ENCODE results near the gene SLC6A11. TPM values are rescaled to one million over a fixed set of nuclear protein-coding genes. Genes with fewer than 3 reads are reported as not detected.

The SLC6A11 gene
- total RNA-seq, 1 donor from 2014 or later, result 0.25 TPM

GRCh38 chr3:10780243-10780642 is 35.8 kb upstream of the SLC6A11 start:
- TF ChIP-seq POLR2AphosphoS5 (IDR thresholded peaks at IDR 0.05; ENCODE audit: insufficient read depth in 1 of 2, low read depth in 1 of 2) (no peak), CTCF (IDR thresholded peaks at IDR 0.05) (no peak), POLR2A (IDR thresholded peaks at IDR 0.05) (no peak)
- H3K27me3 ChIP-seq, result no peaks in the 10 kb centered on the region
- DNase-seq (ENCODE audit: extremely low spot score in 2 of 2), result no peak
- no peak overlapping the region for H3K27ac ChIP-seq
- no peaks in the 10 kb centered on the region for H3K4me1 ChIP-seq
- H3K4me3 ChIP-seq, result no peak overlapping the region
- H3K9me3 ChIP-seq, result no peaks in the 10 kb centered on the region
- intact Hi-C loops (cut with DNase I), result no loop called here
- no peaks in the 10 kb centered on the region for H3K36me3 ChIP-seq

GRCh38 chr3:10780922-10781321 is 35.1 kb upstream of the SLC6A11 start:
- no peak for DNase-seq (ENCODE audit: extremely low spot score in 2 of 2)

GRCh38 chr3:10781981-10782380 is 34.0 kb upstream of the SLC6A11 start:
- no peak for DNase-seq (ENCODE audit: extremely low spot score in 2 of 2)
- Histone ChIP-seq H3K27ac (no peak overlapping the region), H3K27me3 (no peaks in the 10 kb centered on the region), H3K36me3 (no peaks in the 10 kb centered on the region), H3K9me3 (no peaks in the 10 kb centered on the region), H3K4me1 (no peaks in the 10 kb centered on the region), H3K4me3 (no peak overlapping the region)
- intact Hi-C loops (cut with DNase I), result no loop called here
- TF ChIP-seq POLR2A (IDR thresholded peaks at IDR 0.05) (no peak), POLR2AphosphoS5 (IDR thresholded peaks at IDR 0.05; ENCODE audit: insufficient read depth in 1 of 2, low read depth in 1 of 2) (no peak), CTCF (IDR thresholded peaks at IDR 0.05) (no peak)

More at GRCh38 chr3:10780922-10781321, 35.1 kb upstream of the SLC6A11 start:
- TF ChIP-seq POLR2AphosphoS5 (IDR thresholded peaks at IDR 0.05; ENCODE audit: insufficient read depth in 1 of 2, low read depth in 1 of 2) (no peak), CTCF (IDR thresholded peaks at IDR 0.05) (no peak), POLR2A (IDR thresholded peaks at IDR 0.05) (no peak)
- intact Hi-C loops (cut with DNase I), result no loop called here
- Histone ChIP-seq H3K9me3 (no peaks in the 10 kb centered on the region), H3K27ac (no peak overlapping the region), H3K4me3 (no peak overlapping the region), H3K36me3 (no peaks in the 10 kb centered on the region), H3K4me1 (no peaks in the 10 kb centered on the region), H3K27me3 (no peaks in the 10 kb centered on the region)

GRCh38 chr3:10783360-10784351 is 32.4 kb upstream of the SLC6A11 start:
- Histone ChIP-seq H3K9me3 (no peaks in the 10 kb centered on the region), H3K27me3 (no peaks in the 10 kb centered on the region), H3K4me1 (no peaks in the 10 kb centered on the region), H3K36me3 (no peaks in the 10 kb centered on the region), H3K4me3 (no peak overlapping the region), H3K27ac (no peak overlapping the region)
- TF ChIP-seq POLR2A (IDR thresholded peaks at IDR 0.05) (no peak), CTCF (IDR thresholded peaks at IDR 0.05) (peak in 2 of 3 experiments; percentile 12 to 39)
- no peak for DNase-seq (ENCODE audit: extremely low spot score in 2 of 2)
- intact Hi-C loops (cut with DNase I), result no loop called here

GRCh38 chr3:10786640-10787039 is 29.4 kb upstream of the SLC6A11 start:
- TF ChIP-seq POLR2A (IDR thresholded peaks at IDR 0.05), result no peak
- TF ChIP-seq POLR2AphosphoS5 (IDR thresholded peaks at IDR 0.05; ENCODE audit: insufficient read depth in 1 of 2, low read depth in 1 of 2), result no peak
- TF ChIP-seq CTCF (IDR thresholded peaks at IDR 0.05), result no peak
- Histone ChIP-seq H3K9me3 (no peaks in the 10 kb centered on the region), H3K4me1 (no peaks in the 10 kb centered on the region), H3K36me3 (no peaks in the 10 kb centered on the region), H3K27ac (no peak overlapping the region), H3K27me3 (no peaks in the 10 kb centered on the region), H3K4me3 (no peak overlapping the region)
- no peak for DNase-seq (ENCODE audit: extremely low spot score in 2 of 2)
- intact Hi-C loops (cut with DNase I), result no loop called here
